ENCODE data around the gene PLEKHG2.
"Not testable (repeated sequence)": the region's sequence is repeated elsewhere in the genome, so short reads cannot be mapped to it uniquely, and the experiment has no call there.

PLEKHG2 gene

DNA sequence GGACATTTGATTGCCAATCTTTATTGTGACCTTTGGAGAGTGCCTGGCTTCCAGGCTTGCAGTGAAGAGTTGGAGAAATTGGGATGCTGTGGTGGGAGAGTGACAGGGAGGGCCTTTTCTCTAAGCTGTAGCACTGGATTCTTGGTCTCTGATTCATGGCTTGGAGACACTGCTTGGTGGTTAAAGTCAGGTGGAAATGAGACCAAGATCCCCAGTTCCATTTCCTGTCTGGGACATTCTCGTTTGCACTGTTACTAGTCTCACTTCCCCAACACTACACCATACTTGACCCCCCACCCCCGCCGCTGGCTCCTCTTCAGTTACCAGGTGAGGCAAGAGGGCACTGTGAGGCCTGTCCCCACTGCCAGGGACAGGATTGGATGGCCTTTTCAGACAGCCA, 35.8 kb downstream of the PLEKHG2 start:
- DNase-seq (ENCODE audit: low read depth): no peak

DNA sequence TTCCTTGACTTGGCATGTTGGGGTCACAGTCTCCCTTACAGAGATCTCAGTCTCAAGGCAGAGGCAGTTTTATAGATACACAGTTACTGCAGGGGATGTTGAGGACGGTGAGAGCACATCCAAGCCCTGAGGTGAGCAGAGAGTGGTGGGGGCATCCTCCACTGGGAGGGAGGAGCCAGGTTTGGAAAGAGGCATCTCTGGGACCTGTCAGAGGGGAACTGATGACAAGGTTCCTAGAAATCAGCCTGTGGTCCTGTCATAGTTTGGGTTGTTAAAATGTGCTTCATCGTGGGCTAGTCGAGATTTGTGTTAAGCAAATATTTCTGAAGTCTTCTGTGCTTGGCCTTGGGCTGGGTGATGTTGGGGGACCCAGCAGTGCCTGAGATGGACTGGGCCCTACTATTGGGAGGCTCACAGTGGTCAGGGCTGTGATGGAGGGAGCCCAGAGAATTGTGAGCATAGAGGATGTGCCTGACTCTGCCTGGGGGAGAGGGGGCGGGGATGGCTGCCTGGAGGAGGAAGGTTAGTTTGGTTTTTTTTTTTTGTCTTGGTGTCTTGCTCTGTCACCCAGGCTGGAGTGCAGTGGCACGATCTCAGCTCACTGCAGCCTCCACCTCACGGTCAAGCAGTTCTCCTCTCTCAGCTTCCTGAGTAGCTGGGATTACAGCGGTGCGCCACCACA, 36.8 kb downstream of the PLEKHG2 start:
- DNase-seq (ENCODE audit: low read depth): no peak

DNA sequence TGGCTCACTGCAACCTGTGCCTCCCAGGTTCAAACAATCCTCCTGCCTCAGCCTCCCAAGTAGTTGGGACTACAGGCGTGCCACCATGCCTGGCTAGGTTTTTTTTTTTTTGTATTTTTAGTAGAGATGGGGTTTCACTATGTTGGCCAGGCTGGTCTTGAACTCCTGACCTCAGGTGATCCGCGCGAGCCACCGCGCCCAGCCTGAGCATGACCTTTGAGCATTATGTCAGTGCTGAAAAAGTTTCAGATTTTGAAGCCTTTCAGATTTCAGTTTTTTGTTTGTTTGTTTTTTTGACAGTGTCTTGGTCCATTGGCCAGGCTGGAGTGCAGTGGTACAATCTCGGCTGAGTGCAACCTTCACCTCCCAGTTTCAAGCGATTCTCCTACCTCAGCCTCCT, 38.8 kb downstream of the PLEKHG2 start:
- DNase-seq (ENCODE audit: low read depth): not testable (repeated sequence)

DNA sequence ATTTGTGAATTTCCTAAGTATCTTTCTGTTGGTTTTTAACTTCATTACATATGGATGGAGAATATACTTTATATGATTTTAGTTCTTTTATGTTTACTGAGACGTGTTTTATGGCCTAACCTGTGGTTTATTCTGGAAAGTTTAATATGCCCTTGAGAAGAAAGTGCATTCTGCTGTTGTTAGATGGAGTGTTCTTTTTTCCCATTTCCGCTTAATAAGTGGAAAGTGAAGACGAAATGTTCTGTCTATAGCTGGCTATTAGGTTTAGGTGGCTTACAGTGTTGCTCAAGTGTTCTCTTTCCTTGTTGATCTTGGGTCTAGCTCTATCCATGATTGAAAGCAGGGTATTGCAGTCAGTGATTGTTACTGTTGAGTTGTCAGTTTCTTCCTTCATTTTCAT, 50.9 kb downstream of the PLEKHG2 start:
- no peak for DNase-seq (ENCODE audit: low read depth)

DNA sequence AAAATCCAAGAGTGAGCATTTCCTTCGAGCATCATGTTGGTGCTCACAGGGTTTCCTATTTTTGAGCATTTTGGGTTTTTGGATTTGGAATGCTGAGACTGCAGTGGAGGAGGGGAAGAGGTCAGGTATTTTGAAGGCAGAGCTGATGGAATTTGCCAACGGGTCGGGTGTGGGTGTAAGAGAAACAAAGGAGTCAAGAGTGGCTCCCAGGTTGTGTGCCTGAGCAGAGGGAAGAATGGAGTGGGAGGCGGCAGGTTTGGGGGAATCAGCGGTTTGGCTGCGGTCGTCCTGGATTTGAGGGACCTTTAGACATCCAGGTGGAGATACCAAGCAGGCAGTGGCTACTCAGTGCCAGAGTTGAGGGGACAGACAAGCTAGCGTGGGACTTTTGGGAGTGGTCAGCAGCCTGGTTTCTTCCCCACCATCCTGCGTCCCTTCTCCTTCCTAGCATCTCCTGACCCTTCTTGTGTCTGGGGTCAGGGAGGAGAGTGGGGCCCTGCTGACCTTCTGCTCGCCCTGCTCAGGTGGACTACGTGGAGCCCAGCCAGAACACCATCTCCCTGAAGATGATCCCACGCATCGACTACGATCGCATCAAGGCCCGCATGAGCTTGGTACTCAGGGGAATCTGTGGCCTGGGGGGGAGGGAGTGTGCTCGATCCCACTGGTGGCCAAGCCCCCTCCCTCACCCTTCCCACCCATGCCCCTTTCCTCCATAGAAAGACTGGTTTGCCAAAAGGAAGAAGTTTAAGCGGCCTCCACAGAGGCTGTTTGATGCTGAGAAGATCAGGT, 53.7 kb downstream of the PLEKHG2 start:
- DNase-seq (ENCODE audit: low read depth): no peak

DNA sequence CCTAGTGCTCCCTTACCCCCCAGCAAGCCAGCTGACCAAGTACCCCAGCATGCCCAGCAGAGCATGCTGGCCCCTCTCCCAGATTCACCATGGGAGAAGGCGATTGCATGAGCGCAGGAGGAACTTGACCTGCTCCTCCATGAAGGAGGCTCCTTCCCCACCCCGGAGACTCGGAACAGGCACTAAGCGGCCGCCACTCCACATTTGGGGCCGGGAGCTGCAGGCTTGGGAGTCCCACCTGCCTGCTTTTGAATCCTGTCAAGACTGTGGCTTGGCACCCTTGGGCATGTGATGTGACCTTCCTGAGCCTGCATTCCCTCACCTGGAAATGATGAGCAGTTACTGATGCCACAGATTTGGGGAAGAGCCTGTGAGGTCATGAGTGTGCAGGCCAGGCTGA, 55.5 kb downstream of the PLEKHG2 start:
- DNase-seq (ENCODE audit: low read depth): no peak

DNA sequence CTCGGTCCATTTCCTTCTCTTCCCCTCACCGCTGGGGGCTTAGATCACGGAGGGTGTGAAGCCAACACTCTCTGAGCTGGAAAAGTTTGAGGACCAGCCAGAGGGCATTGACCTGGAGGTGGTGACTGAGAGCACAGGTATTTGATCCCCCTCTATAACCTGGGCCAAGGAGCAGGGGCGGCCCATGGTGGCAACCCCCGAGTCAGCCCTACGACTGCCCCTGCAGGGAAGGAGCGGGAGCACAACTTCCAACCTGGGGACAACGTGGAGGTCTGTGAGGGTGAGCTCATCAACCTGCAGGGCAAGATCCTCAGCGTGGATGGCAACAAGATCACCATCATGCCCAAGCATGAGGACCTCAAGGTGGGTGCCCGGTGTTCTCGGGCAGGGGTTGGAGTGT, 56.6 kb downstream of the PLEKHG2 start:
- DNase-seq (ENCODE audit: low read depth): no peak

DNA sequence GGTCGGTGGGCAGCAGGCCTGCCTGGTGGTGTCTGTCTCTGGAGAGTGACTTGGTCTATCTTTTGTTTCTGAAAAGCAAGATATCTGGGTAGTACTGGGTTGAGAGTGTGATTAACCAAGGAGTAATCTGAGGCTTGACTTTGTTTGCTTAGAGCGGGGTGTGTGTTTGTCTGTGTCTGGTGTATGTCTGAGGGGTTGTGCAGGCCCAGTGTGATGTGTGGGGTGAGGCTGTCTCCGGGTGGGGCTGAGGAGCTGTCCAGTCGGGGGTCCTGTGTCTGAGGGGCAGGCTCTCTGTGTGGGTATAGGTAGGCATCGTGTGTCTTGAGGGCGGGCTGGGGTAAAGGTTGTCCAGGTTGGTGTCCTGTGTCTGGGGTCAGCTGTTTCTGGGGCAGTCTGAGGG, 57.1 kb downstream of the PLEKHG2 start:
- DNase-seq (ENCODE audit: low read depth): no peak

DNA sequence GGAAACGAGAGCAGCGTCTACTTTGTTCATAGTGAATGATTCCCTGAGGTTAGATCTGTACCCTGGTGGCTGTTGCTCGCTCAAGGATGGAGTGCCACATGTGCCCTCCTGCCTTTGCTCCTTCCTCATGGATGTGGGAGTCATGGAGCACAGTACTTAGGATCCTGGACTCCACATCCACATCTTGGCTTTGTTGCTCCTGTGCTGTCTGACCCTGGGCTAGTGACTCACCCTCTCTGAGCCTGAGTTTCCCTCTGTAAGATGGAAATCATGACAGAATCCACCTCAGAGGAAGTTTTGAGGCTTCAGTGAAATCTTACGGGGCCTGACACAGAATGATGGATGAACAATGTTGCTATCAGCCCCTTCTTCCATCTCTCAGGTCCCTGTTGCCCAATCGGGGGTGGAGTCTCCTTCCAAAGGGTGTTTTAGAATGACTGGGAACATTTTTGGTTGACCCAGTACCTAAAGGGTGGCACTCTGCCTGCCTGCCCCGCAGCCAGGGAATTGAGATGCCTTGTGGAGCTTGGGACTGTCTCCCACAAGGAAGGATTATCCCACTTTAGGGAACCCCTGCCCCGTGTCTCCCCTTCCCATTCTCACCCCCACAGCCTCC, 58.4 kb downstream of the PLEKHG2 start:
- DNase-seq (ENCODE audit: low read depth): no peak

DNA sequence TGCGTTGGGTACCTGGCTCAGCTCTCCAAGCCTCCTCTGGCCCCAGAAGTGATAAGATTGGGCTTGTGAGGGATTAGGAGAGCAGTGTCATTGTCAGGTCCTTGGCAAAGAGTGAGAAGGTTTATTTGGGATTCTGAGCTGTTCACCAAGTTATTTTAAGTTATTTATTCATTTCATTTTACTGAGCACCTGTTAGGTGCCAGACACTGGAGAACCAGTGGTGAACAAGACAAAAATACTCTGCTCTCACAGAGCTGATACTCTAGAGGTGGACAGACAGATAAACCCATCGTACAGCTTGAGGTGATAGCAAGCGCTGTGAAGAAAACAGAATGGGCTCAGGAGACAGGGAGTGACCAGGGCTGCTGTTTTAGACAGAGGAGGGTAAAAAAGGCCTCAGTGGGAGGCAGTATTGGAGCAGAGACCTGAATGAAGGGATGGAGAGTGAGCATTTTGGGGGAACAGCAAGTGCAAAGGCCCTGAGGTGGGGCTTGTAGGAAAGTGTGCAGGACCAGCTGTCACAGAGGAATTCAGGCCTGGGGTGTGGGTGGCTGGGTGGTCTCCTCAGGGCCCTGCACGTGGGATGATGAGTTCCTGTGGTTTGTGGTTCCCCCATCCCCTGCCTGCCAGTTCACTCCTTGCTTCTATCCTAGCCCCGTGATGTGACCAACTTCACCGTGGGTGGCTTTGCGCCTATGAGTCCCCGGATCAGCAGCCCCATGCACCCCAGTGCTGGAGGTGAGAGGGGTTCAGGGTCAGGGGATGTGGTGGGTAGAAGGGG, 59.5 kb downstream of the PLEKHG2 start:
- DNase-seq (ENCODE audit: low read depth): no peak

DNA sequence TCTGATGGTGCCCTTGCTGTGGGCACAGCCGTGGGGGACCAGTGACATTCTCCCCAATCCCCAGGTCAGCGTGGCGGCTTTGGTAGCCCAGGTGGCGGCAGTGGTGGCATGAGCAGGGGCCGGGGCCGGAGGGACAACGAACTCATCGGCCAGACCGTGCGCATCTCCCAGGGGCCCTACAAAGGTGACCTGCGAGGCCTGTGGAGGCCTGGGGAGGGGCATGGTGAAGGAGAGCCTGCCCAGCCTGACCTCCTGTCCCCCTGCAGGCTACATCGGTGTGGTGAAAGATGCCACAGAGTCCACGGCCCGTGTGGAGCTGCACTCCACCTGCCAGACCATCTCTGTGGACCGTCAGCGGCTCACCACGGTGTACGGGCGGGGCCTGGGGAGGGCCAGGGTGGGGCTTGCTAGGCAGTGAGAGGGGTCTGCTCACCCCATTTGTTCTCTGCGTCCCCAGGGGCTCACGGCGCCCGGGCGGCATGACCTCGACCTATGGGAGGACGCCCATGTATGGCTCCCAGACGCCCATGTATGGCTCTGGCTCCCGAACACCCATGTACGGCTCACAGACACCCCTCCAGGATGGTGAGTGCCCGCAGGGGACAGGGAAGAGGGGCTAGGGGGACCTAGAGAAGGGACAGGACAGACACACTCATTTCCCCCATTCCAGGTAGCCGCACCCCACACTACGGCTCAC, 60.4 kb downstream of the PLEKHG2 start:
- no peak for DNase-seq (ENCODE audit: low read depth)

DNA sequence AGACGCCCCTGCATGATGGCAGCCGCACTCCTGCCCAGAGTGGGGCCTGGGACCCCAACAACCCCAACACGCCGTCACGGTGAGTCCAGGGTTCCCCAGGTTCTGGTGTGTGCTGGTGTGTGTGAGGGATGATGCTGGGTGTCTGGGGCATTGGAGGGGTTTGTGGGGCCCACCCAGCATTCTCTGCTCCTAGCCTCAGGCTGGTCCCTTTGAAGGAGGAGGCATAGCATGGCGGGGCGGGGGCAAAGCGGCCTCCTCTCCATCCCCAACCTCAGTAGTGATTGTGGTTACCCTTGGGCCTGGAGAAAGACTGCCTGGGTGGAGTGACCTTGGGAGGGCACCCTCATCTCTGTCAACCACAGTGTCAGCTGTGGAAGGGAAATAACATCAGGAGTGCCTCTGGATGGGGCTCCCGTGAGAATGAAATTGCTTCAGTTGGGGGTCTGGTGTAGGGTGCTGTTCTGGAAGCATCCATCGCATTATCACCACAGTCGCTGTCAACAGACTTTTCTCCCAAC, 61.0 kb downstream of the PLEKHG2 start:
- DNase-seq (ENCODE audit: low read depth): no peak

DNA sequence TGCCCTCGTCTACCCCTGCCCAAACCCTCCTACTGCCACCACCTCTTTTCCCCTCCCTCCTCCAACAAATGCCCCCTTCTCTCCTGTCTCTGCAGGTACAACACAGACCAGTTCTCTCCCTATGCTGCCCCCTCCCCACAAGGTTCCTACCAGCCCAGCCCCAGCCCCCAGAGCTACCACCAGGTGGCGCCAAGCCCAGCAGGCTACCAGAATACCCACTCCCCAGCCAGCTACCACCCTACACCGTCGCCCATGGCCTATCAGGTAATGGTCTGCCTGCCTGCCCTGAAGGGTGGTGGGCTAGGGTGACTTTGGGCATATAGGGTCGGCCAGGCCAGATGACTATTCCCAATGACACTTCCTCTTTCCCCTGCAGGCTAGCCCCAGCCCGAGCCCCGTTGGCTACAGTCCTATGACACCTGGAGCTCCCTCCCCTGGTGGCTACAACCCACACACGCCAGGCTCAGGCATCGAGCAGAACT, 61.7 kb downstream of the PLEKHG2 start:
- no peak for DNase-seq (ENCODE audit: low read depth)

DNA sequence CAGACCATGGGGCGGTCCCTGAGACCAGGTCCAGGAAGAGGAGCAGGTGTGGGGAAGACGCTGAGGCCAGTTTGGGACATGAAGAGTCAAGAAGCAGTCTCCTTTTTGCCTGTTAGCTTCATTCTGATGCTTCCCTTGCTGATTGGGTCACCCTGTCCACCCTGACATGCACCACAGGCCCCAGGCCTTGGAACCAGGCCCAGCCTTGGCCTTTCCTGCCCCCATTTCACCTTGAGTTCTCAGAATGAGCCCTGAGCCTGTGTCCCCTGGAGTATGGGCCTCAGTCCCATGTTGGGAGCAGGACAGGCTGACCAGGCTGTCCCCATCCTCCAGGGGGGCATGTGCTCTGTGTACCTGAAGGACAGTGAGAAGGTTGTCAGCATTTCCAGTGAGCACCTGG, 63.3 kb downstream of the PLEKHG2 start:
- no peak for DNase-seq (ENCODE audit: low read depth)
